Activated B cell treated with CpG ODN at 0.5 μM for 24 hours (primary cell): Measurements from ENCODE around the gene VPS50. TPM values are rescaled to one million over a fixed set of nuclear protein-coding genes. Genes with fewer than 3 reads are reported as not detected.

Experiments
- ATAC-seq: fragments of 200-7000 bp; cut with Tn5 transposase; one replicate; pipeline ENCODE4 v1.10.0; 2021; ENCODE audit warnings: low read depth, mild to moderate bottlenecking, moderate library complexity
- CTCF ChIA-PET: fragments of 350-600 bp; sonication (Branson Sonifier 250); formaldehyde crosslinking; loops from one replicate; lab custom pipeline; 2021; ENCODE audit warnings: antibody characterized with exemption; lab: Charles Lee
- POLR2A ChIA-PET: fragments of 350-600 bp; sonication (Branson Sonifier 250); formaldehyde crosslinking; loops from one replicate; lab custom pipeline; 2021; ENCODE audit warnings: antibody characterized with exemption; lab: Charles Lee
- DNase-seq: peaks from one replicate; pipeline ENCODE4 v3.0.0; 2022
- H3K27ac Mint-ChIP-seq: one replicate; pipeline ENCODE4 v1.8.0; 2020; ENCODE audit warnings: mixed read lengths
- H3K27me3 Mint-ChIP-seq: one replicate; pipeline ENCODE4 v1.8.0; 2021; ENCODE audit warnings: mixed read lengths
- H3K36me3 Mint-ChIP-seq: one replicate; pipeline ENCODE4 v1.8.0; 2021; ENCODE audit warnings: low read depth, mixed read lengths
- H3K4me1 Mint-ChIP-seq: one replicate; pipeline ENCODE4 v1.8.0; 2021; ENCODE audit warnings: mixed read lengths
- H3K4me3 Mint-ChIP-seq: one replicate; pipeline ENCODE4 v1.8.0; 2020; ENCODE audit warnings: mild to moderate bottlenecking, mixed read lengths
- H3K9me3 Mint-ChIP-seq: one replicate; pipeline ENCODE4 v1.8.0; 2020; ENCODE audit warnings: mixed read lengths
- CTCF ChIP-seq: fragments of 200-600 bp; IDR thresholded peaks from one replicate; pipeline ENCODE4 v1.8.0; 2022; ENCODE audit warnings: antibody characterized with exemption, mild to moderate bottlenecking
- intact Hi-C: fragments of 100-400 bp; cut with micrococcal nuclease; formaldehyde crosslinking; loops from one replicate; pipeline ENCODE4 v1.15.1; 2024
- total RNA-seq: library from RNA; stranded (reverse); gene quantifications from 2 replicates; pipeline ENCODE4 v1.2.3, GENCODE V29; 2022

The VPS50 gene
- total RNA-seq, 1 donor from 2014 or later: 43.7 TPM

GRCh38 chr7:93228302-93228701 is 3.9 kb upstream of the VPS50 start:
- TF ChIP-seq CTCF: peak; percentile 68
- intact Hi-C loops: loop anchor here (1.0 to 2.0 kb wide), 7 partner anchors 63 to 700 kb away; partner anchors contain the start of genes PEX1, RBM48 and SAMD9L
- Mint-ChIP-seq H3K4me1 (peaks cover 22% of the 10 kb centered on the region), H3K36me3 (peaks cover 8% of the 10 kb centered on the region), H3K27ac (no peak overlapping the region), H3K27me3 (peaks cover 2% of the 10 kb centered on the region), H3K9me3 (no peaks in the 10 kb centered on the region), H3K4me3 (no peak overlapping the region)
- ATAC-seq: no peak
- CTCF ChIA-PET: interaction anchor here (0.6 to 1.7 kb wide), 6 partner anchors 11 to 640 kb away, joined by 3 to 6 read pairs (median 4); partner anchors contain the start of gene SAMD9
- POLR2A ChIA-PET: no interaction called here
- DNase-seq: no peak

- Mint-ChIP-seq H3K4me3 (peak overlapping the region; percentile 100), H3K4me1 (peaks cover 22% of the 10 kb centered on the region), H3K27me3 (no peaks in the 10 kb centered on the region), H3K36me3 (peaks cover 8% of the 10 kb centered on the region), H3K27ac (peak overlapping the region; percentile 98), H3K9me3 (no peaks in the 10 kb centered on the region)
- DNase-seq (no peak), ATAC-seq (no peak)
- intact Hi-C loops: loop anchor here (5.0 kb wide), 3 partner anchors 539 to 1426 kb away; partner anchors contain the start of genes BET1 and SGCE
- POLR2A ChIA-PET: interaction anchor here (0.6 to 1.8 kb wide), 7 partner anchors 21 to 1200 kb away, joined by 3 to 10 read pairs (median 5); partner anchors contain the start of genes PEX1, RBM48, SAMD9 and SAMD9L
- no peak for TF ChIP-seq CTCF
- CTCF ChIA-PET: interaction anchor here (1.0 kb wide), 1 partner anchor 9 kb away, joined by 3 read pairs; no protein-coding TSS in a partner anchor
These were observed 907 bp upstream of the VPS50 start for GRCh38 chr7:93231259-93231658.

- peaks cover 22% of the 10 kb centered on the region for H3K4me1 Mint-ChIP-seq
- DNase-seq (no peak), ATAC-seq (no peak)
- no peak for TF ChIP-seq CTCF
- no peaks in the 10 kb centered on the region for H3K27me3 Mint-ChIP-seq
- peaks cover 8% of the 10 kb centered on the region for H3K36me3 Mint-ChIP-seq
- ChIA-PET POLR2A (interaction anchor here (0.5 to 1.8 kb wide), 8 partner anchors 85 to 1101 kb away, joined by 3 to 10 read pairs (median 4); partner anchors contain the start of genes PEX1, RBM48, SAMD9 and SAMD9L), CTCF (interaction anchor here (2.0 kb wide), 1 partner anchor 12 kb away, joined by 9 read pairs; no protein-coding TSS in a partner anchor)
- H3K9me3 Mint-ChIP-seq: no peaks in the 10 kb centered on the region
- intact Hi-C loops: loop anchor here (1.0 to 5.0 kb wide), 16 partner anchors 85 to 1425 kb away; partner anchors contain the start of genes ANKIB1, BET1, CYP51A1 and FAM133B
- peak overlapping the region; percentile 100 for H3K4me3 Mint-ChIP-seq
- peak overlapping the region; percentile 98 for H3K27ac Mint-ChIP-seq
These were observed 480 bp downstream of the VPS50 start for GRCh38 chr7:93232673-93233018.

- H3K27ac Mint-ChIP-seq: no peak overlapping the region
- no peaks in the 10 kb centered on the region for H3K27me3 Mint-ChIP-seq
- H3K9me3 Mint-ChIP-seq: no peaks in the 10 kb centered on the region
- peaks cover 13% of the 10 kb centered on the region for H3K4me1 Mint-ChIP-seq
- CTCF ChIA-PET: interaction anchor here (2.2 kb wide), 1 partner anchor 11 kb away, joined by 8 read pairs; no protein-coding TSS in a partner anchor
- intact Hi-C loops: no loop called here
- ATAC-seq (no peak), DNase-seq (no peak)
- peaks cover 13% of the 10 kb centered on the region for H3K36me3 Mint-ChIP-seq
- H3K4me3 Mint-ChIP-seq: no peak overlapping the region
- POLR2A ChIA-PET: no interaction called here
- TF ChIP-seq CTCF: no peak
These were observed 3.4 kb downstream of the VPS50 start for GRCh38 chr7:93235541-93235940.

GRCh38 chr7:93238131-93238530 is 6.0 kb downstream of the VPS50 start:
- DNase-seq: no peak
- no peak for ATAC-seq
- H3K27ac Mint-ChIP-seq: no peak overlapping the region
- POLR2A ChIA-PET: no interaction called here
- CTCF ChIA-PET: no interaction called here
- no peak for TF ChIP-seq CTCF
- H3K27me3 Mint-ChIP-seq: no peaks in the 10 kb centered on the region
- H3K4me3 Mint-ChIP-seq: no peak overlapping the region
- H3K4me1 Mint-ChIP-seq: no peaks in the 10 kb centered on the region
- intact Hi-C loops: no loop called here
- H3K36me3 Mint-ChIP-seq: peaks cover 8% of the 10 kb centered on the region
- H3K9me3 Mint-ChIP-seq: no peaks in the 10 kb centered on the region
